Endometrium (tissue), 2 donors: ENCODE data around the gene VAPB.
"Not testable (repeated sequence)": the region's sequence is repeated elsewhere in the genome, so short reads cannot be mapped to it uniquely, and the experiment has no call there.

Source experiments
- FAIRE-seq: peaks from 2 replicates; lab custom pipeline; 2012; peaks lifted over from hg19 to GRCh38; lab: Jason Lieb, UNC
- donor health status: control.
- donor health status: control.

The VAPB gene

GRCh38 chr20:58407201-58407873 lies 18.3 kb downstream of the VAPB start:
- no peak for FAIRE-seq

DNA sequence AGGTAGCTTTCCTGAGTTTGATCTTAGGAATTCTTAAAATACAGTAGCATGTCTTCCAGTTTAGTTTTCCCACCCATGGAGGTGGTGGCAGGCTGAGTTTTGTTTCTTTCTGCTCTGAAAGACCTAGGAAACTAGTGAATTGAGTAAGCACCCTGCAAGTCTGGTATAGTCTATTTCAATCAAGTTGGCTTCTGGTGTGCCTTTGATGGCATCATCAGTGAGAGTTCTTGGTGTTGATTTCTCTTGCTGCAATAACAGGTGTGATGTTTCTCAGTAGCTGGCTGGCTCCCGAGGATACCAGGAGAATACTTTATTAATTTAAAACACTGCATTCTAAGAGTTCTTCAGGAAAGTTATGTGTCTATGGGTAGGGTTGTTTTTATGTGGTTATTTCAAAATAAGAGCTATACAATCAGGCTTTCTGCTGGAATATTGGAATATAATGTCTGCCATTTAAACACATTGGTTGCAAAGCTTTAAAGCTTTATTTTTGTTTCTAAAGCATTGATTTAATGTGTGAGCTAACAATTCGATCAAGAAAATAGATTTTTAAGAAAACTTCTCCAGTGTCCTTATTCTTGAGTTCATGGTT lies 19.0 kb downstream of the VAPB start:
- FAIRE-seq, result no peak

DNA sequence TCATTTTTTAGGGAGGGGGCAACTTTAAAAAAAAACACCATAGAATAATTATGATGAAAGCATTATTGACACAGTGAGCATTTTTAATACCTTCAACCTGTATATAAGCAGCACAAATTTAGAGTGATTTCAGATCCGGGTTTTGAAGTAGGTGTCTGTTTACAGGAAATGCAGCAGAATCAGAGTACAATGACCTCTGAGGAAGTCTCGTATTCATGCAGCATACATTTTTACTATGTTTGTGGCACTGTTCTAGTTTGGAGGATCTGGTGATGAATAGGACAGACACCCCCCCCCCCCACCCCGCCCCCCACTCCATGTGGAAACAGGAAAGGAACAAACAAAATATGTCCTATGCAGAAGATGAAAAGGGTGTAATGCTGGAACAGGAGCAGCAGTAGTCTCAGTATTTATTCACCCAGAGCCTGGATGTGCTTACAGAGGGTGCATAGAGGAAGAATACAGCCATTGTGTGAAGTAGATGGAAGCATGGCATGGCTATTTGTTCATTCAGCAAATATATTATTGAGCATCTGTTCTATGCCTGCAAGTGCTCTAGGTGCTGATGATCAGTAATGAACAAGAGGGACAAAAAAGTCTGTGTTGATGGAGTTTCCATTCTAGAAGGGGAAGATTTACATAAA lies 19.7 kb downstream of the VAPB start:
- FAIRE-seq, result no peak

DNA sequence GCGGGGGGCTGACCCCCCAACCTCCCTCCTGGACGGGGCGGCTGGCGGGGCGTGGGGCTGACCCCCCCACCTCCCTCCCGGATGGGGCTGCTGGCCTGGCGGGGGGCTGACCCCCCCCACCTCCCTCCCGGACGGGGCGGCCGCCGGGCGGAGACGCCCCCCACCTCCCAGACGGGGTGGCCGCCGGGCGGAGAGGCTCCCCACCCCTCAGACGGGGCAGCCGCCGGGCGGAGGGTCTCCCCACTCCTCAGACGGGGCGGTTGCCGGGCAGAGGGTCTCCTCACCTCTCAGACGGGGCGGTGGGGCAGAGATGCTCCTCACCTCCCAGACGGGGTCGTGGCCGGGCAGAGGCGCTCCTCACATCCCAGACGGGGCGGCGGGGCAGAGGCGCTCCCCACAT lies 25.2 kb downstream of the VAPB start:
- FAIRE-seq, result not testable (repeated sequence)

- FAIRE-seq, result not testable (repeated sequence)
Measured at GRCh38 chr20:58414786-58415185, 25.8 kb downstream of the VAPB start.

DNA sequence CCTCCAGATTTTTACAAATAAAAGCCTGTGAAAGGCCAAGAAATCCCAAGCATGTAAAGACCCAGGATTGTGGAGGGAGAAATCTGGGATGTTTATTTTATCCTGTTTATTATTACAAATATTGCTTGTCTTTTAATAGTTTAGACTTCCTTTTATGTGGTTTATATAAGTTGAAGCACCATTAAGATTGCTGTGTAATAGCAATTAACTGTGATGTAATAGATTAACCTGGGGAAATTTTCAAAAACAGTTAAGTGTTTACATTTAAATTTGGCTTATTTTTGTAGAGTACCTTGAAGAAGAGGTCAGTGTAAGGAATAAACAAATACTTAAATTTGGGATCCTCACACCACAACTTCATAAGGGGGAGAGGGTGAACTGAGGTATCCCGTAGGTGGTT lies 27.0 kb downstream of the VAPB start:
- FAIRE-seq, result no peak

DNA sequence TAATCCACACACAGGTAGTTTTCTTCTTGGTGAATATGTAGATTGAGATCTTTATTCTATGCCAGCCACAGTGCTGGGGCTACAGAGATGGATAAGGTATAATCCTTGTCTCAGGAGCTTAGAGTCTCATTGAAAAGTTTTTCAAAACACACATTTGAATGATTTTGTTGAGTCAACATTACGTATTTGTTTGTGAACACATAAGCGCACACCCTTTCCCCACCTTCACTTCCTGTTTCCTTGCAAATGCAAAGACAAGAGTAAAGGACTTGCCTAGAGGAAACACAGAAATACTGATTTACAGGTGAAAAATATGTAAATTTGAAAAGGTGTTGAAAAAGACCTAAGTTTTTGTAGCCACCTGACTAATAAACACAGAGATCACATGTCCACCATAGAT lies 27.8 kb downstream of the VAPB start:
- FAIRE-seq, result no peak

DNA sequence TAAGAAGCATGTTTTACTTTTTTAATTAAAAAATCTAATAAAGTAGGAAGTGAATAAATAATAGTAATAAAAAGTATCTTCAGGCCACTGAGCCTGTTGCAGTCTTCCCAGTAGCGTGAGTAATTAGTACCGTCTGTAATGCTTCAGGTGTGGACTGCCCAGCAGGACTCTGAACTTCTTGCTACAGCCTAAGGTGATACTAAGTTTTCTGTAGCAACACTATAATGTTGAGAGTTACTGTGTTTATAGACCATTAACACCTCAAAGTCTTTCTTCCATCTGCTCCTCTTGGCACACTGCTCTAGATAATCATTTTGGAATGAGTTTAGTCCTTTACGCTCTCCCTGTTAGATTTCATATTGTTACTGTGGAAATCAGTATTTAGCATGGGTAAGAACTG lies 28.4 kb downstream of the VAPB start:
- no peak for FAIRE-seq

- FAIRE-seq, result no peak
Measured at GRCh38 chr20:58418949-58419748, 30.1 kb downstream of the VAPB start.

GRCh38 chr20:58420798-58421496 lies 31.9 kb downstream of the VAPB start:
- no peak for FAIRE-seq

DNA sequence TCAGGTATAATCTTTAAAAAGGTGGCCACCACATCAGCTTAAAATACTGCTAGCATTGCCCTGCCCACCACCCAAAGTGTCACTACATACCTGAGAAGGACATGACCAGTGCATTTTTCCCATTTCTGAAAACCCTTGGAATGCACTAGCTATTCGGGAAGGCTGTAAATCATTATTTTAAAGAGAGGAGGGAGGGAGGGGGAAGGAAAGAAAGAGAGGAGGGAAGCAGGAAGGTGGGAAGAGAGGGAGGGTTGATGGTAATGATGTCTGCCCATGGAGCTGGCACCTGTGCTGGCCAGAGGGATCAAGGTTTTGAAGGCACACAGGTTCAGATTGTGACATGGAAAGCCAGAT lies 32.4 kb downstream of the VAPB start:
- no peak for FAIRE-seq

DNA sequence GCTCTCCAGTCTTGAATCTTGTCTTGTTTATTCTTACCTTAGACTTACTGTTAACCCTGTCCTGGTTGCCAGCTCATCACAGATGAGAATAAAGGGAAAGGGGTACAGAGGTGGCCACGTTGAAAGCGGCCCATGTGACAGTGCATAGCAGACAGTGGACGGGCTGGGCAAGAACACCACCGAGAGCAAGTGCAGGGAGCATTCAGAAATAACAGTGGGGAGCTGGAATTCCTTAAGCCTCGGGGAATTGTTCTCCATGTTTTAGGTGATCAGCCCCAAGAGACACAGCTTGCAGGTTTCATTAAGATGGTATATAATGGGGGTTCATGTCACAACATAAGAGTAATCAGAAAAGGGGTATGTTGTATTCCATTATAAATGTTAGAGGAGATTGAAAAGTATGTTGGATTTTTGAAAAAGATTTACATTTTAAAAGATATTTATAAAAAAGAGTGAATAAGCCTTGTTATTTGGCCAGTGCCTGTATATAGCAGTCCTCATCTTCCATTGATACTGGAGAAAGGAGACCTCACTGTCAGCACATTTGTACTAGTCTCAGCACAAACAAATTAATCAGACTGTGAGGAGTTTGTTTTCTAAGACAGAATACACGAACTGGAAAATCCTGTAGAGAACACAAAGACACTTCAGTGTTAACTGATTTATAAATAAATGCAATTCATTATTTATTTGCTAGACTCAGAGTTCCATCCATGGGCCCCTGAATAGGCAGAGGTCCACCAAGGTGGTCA lies 35.4 kb downstream of the VAPB start:
- FAIRE-seq, result no peak

- not testable (repeated sequence) for FAIRE-seq
Measured at GRCh38 chr20:58427571-58427970, 38.5 kb downstream of the VAPB start.

DNA sequence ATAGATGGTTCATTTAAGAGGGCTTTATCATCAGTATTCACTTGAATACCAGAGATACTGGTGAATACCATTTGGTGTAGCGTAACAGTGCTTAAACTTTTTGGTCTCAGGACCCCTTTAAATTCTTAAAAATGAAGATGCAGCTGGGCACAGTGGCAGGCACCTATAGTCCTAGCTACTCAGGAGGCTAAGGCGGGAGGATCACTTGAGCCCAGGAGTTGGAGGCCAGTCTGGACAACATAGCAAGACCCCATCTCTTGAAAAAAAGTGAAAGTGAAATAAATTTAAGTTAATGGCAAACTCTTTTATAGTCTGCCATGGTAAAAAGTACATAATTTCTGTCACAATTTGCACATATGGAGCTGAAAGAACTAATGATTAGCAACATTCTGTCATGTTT lies 39.3 kb downstream of the VAPB start:
- FAIRE-seq, result no peak

GRCh38 chr20:58429303-58429702 lies 40.3 kb downstream of the VAPB start:
- FAIRE-seq, result no peak

DNA sequence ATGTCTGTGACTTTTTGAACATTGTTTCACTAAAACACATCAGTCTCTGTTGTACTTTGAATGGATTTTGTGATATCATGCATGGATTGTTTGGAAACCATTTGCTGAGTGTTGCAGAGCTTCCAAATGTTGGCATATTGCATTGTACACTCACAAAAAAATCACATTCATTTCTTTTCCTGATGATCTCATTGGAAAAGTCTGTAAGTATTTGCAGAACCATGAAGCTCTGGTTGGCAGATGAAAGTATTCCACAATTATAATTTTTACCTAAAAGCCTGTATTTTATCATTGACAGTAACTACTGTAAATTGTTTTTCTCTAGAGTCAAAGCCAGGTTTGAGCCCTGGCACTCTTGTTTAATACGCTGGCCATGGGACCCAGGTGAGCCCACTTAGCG lies 42.1 kb downstream of the VAPB start:
- no peak for FAIRE-seq

DNA sequence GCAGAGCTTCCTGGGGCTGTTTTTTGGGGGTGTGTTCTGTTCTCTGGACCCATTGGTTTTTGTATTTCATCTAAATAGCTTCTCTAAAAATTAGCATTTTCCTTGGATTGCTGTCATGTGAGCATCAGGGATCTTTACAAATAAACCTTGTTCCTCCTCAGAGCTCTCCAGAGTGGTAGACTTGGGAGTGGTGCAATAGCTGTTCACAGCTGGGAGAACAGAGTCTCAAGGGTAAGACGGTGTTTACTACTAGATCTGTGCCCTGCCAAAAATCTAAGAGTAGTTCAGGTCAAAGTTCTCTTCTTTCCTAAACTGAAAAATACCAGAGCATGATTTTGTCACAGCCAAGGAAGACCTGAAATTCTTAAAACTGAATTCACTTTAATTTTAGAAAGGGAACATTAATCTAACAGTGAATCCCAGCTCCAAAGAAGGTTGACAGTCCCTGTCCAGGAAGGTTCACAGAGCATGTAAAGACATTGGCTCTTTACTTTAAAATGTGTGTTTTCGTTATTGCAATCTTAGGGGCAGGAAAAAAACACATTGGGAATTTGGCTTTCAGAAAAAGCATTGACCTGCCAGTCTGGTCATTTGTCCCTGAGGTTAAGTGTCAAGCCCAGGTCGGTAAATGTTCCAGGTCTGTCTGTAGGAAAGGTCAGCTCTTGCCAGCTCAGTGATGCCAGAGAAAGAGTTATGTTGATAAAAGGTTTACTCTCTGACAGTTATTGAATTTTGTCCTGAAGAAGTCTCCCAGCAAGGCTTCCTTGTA lies 43.3 kb downstream of the VAPB start:
- no peak for FAIRE-seq

DNA sequence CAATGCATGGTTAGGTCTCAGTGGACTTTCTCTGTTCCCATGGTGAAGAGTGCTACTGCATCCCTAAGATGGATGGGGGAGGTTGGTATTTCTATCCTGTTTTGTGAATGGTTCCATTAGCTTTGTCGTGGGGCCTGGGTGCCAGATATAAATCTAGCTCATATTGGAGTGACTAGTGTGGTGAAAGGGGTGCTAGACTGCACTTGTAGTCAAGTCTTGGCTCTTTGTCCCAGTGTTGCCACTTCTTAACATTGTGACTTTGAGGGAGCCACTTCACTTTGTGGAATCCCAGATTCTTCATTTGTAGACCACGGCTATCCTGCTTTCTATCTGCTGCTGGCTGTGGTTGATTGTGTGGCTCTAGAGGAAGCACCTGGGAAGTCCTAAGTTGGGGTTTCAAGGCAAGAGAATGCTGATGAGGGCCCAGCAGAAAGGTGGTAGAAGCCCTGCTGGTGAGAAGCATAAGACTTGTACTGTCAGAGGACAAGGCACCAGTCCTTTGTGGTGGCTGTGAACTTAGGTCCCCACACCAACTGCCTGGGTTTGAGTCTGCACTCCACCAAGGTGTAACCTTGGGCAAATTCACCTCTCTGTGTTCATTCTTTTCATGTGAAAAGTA lies 44.1 kb downstream of the VAPB start:
- no peak for FAIRE-seq

DNA sequence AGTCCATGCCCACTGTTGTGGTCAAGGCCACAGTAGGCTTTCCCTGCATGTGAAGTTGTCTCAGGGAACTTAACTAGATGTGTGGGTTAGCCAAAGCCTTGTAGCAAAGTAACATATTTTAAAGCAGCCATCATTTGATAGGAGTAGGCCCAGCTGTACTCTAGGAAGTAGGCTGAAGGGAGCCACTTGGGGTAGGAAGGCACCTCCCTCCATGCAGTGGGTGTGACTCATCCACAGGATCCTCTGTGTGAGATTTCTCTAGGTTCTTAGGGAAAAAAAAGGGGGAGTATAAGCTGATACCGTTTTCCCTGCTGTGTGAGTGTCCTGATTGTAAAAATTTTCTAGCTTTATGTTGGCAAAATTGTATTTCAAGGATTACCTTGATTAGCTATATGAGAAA lies 44.7 kb downstream of the VAPB start:
- no peak for FAIRE-seq

GRCh38 chr20:58434326-58434725 lies 45.3 kb downstream of the VAPB start:
- no peak for FAIRE-seq
